Astrocyte (in vitro differentiated cells and primary cell): Measurements from ENCODE around the gene GNG12.

Experiments used
- EZH2 ChIP-seq: IDR thresholded peaks from 2 replicates; pipeline ENCODE4 v1.6.1; 2012; ENCODE audit warnings: mild to moderate bottlenecking, low read length, inconsistent platforms; ENCODE audit not compliant: insufficient read depth
- TF ChIP-seq, protein P1 (sequence below): IDR thresholded peaks from 2 replicates; pipeline ENCODE4 v1.5.1; 2011; ENCODE audit warnings: low read depth, mild to moderate bottlenecking, inconsistent platforms, low read length, moderate library complexity; ENCODE audit not compliant: insufficient read depth

DNA sequence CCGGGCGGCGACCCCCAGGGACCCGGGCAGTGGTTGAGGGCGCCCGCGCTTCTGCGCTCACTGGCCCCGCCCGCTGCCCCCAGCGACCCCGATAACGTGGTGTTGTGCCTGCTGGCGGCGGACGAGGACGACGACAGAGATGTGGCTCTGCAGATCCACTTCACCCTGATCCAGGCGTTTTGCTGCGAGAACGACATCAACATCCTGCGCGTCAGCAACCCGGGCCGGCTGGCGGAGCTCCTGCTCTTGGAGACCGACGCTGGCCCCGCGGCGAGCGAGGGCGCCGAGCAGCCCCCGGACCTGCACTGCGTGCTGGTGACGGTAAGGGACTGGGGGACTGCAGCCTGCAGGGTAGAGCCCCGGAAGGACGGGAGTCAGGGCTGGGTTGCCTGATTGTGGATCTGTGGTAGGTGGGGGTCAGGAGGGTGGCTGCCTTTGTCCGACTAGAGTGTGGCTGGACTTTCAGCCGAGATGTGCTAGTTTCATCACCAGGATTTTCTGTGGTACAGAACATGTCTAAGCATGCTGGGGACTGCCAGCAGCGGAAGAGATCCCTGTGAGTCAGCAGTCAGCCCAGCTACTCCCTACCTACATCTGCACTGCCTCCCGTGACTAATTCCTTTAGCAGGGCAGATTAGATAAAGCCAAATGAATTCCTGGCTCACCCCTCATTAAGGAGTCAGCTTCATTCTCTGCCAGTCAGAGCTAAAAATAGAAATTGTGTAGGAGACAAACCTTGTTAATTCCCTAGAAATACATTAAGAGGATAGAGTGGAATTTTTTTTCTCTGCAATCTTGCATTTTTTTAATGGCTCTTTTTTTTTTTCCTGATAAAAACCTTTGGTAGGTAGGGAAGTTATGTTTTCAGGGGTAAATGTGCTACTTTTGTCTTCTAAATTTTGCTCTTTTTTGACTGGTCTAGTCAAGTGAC is 146.7 kb downstream of the GNG12 start:
- TF ChIP-seq, protein P1, sequence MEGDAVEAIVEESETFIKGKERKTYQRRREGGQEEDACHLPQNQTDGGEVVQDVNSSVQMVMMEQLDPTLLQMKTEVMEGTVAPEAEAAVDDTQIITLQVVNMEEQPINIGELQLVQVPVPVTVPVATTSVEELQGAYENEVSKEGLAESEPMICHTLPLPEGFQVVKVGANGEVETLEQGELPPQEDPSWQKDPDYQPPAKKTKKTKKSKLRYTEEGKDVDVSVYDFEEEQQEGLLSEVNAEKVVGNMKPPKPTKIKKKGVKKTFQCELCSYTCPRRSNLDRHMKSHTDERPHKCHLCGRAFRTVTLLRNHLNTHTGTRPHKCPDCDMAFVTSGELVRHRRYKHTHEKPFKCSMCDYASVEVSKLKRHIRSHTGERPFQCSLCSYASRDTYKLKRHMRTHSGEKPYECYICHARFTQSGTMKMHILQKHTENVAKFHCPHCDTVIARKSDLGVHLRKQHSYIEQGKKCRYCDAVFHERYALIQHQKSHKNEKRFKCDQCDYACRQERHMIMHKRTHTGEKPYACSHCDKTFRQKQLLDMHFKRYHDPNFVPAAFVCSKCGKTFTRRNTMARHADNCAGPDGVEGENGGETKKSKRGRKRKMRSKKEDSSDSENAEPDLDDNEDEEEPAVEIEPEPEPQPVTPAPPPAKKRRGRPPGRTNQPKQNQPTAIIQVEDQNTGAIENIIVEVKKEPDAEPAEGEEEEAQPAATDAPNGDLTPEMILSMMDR = no peak
- no peak for TF ChIP-seq EZH2
